Measurements from ENCODE around the gene CCL27.

- TF ChIP-seq, protein P1, sequence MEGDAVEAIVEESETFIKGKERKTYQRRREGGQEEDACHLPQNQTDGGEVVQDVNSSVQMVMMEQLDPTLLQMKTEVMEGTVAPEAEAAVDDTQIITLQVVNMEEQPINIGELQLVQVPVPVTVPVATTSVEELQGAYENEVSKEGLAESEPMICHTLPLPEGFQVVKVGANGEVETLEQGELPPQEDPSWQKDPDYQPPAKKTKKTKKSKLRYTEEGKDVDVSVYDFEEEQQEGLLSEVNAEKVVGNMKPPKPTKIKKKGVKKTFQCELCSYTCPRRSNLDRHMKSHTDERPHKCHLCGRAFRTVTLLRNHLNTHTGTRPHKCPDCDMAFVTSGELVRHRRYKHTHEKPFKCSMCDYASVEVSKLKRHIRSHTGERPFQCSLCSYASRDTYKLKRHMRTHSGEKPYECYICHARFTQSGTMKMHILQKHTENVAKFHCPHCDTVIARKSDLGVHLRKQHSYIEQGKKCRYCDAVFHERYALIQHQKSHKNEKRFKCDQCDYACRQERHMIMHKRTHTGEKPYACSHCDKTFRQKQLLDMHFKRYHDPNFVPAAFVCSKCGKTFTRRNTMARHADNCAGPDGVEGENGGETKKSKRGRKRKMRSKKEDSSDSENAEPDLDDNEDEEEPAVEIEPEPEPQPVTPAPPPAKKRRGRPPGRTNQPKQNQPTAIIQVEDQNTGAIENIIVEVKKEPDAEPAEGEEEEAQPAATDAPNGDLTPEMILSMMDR (IDR thresholded peaks at IDR 0.05; ENCODE audit: low read depth, low read length): no peak
- TF ChIP-seq EZH2phosphoT487 (IDR thresholded peaks at IDR 0.05; ENCODE audit: low read depth): peak; percentile 12; the same call in 1 of the 2 replicates
Observed at GRCh38 chr9:34627716-34628655, 34.5 kb downstream of the CCL27 start.

All from OCI-LY3 (cell line).